ENCODE results near the gene HIPK2. TPM values are rescaled to one million over a fixed set of nuclear protein-coding genes. Genes with fewer than 3 reads are reported as not detected.
A peak's percentile ranks its signal among the peaks of the same experiment; 100 is the strongest.

The HIPK2 gene
- total RNA-seq, 2 experiments from 2014 or later = 6.2 to 7.9 TPM

DNA sequence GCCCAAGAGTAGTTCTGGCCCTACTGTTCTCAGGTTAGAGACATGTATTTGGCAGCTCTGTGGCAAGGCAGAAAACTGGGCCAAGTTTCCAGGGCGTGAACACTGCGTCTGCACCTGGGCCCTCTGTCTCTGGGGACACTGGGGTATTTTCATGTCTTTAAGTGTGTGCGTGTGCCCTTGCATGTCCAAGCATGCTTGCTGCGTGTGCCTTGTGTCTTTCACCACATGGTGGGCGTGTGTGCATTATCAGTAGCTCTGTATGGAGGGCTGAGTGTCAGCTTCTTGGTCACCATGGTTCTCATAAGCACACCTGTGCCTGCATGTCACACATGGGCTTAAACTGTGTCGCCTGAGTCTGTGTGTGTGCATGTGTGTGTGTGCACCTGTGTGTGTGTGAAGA lies 69.3 kb downstream of the HIPK2 start:
- TF ChIP-seq, protein P1, sequence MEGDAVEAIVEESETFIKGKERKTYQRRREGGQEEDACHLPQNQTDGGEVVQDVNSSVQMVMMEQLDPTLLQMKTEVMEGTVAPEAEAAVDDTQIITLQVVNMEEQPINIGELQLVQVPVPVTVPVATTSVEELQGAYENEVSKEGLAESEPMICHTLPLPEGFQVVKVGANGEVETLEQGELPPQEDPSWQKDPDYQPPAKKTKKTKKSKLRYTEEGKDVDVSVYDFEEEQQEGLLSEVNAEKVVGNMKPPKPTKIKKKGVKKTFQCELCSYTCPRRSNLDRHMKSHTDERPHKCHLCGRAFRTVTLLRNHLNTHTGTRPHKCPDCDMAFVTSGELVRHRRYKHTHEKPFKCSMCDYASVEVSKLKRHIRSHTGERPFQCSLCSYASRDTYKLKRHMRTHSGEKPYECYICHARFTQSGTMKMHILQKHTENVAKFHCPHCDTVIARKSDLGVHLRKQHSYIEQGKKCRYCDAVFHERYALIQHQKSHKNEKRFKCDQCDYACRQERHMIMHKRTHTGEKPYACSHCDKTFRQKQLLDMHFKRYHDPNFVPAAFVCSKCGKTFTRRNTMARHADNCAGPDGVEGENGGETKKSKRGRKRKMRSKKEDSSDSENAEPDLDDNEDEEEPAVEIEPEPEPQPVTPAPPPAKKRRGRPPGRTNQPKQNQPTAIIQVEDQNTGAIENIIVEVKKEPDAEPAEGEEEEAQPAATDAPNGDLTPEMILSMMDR (conservative IDR thresholded peaks at IDR 0.05; ENCODE audit: low read length) = no peak
- no peak for TF ChIP-seq EZH2phosphoT487 (IDR thresholded peaks at IDR 0.05; ENCODE audit: borderline replicate concordance, low read depth, low read length)
- intact Hi-C loops (cut with micrococcal nuclease; ENCODE audit: unreplicated experiment) = no loop called here
- H3K27ac ChIP-seq (ENCODE audit: low read depth, low read length, poor library complexity, severe bottlenecking) = no peak overlapping the region
- no peaks in the 10 kb centered on the region for H4K20me1 ChIP-seq (ENCODE audit: insufficient read depth, low read length)
- peak; percentile 70 for DNase-seq (ENCODE audit: low spot score)
- no peaks in the 10 kb centered on the region for H3K9me3 ChIP-seq (ENCODE audit: low read length)
- H3K4me1 ChIP-seq (ENCODE audit: insufficient read depth, low read length, poor library complexity, severe bottlenecking) = peaks cover 11% of the 10 kb centered on the region
- H3K79me2 ChIP-seq (ENCODE audit: insufficient read depth, low read depth, low read length) = no peaks in the 10 kb centered on the region
- POLR2A ChIA-PET = interaction anchor here (0.7 to 0.8 kb wide), 2 partner anchors 30 to 35 kb away, joined by 3 to 4 read pairs; no protein-coding TSS in a partner anchor
- H2AFZ ChIP-seq (ENCODE audit: low read length) = no peak overlapping the region
- BruUV-seq (replicated peaks) = no TSS peak
- H3K9me2 ChIP-seq (ENCODE audit: insufficient read depth, low read length) = no peaks in the 10 kb centered on the region
- H3K4me3 ChIP-seq (ENCODE audit: low read depth, low read length, poor library complexity, severe bottlenecking) = no peak overlapping the region
- H3K36me3 ChIP-seq (ENCODE audit: insufficient read depth, low read length) = no peaks in the 10 kb centered on the region
- H3K4me2 ChIP-seq (ENCODE audit: low read length) = peak overlapping the region; percentile 10
- CTCF ChIA-PET (ENCODE audit: unreplicated experiment) = no interaction called here

DNA sequence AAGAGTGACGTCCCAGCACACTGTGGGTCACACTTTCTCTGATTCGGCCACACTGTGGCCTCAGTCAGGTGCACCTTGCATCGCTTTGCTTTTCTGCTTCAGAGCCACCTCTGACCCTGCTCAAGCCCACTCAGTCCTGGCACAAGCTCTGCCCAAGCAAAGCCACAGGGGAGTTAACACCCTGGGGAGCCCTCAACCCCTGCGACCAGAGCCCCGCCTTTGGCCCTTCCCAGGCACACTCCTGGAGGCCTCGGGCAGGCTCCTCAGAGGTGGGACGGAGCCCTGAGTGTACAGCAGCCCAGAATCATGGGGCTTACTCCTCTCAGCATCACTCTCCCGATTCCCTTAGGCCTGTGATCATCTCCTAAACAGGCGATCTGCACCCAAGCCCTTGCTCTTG lies 71.0 kb downstream of the HIPK2 start:
- ChIA-PET CTCF (ENCODE audit: unreplicated experiment) (no interaction called here), POLR2A (no interaction called here)
- H4K20me1 ChIP-seq (ENCODE audit: insufficient read depth, low read length) = no peaks in the 10 kb centered on the region
- intact Hi-C loops (cut with micrococcal nuclease; ENCODE audit: unreplicated experiment) = no loop called here
- H3K9me3 ChIP-seq (ENCODE audit: low read length) = no peaks in the 10 kb centered on the region
- no peaks in the 10 kb centered on the region for H3K36me3 ChIP-seq (ENCODE audit: insufficient read depth, low read length)
- BruUV-seq (replicated peaks) = no TSS peak
- no peak overlapping the region for H3K4me3 ChIP-seq (ENCODE audit: low read depth, low read length, poor library complexity, severe bottlenecking)
- H3K4me1 ChIP-seq (ENCODE audit: insufficient read depth, low read length, poor library complexity, severe bottlenecking) = peaks cover 11% of the 10 kb centered on the region
- no peaks in the 10 kb centered on the region for H3K79me2 ChIP-seq (ENCODE audit: insufficient read depth, low read depth, low read length)
- DNase-seq (ENCODE audit: low spot score) = no peak
- no peak overlapping the region for H2AFZ ChIP-seq (ENCODE audit: low read length)
- no peak overlapping the region for H3K4me2 ChIP-seq (ENCODE audit: low read length)
- TF ChIP-seq, protein P1 (conservative IDR thresholded peaks at IDR 0.05; ENCODE audit: low read length) = no peak
- TF ChIP-seq EZH2phosphoT487 (IDR thresholded peaks at IDR 0.05; ENCODE audit: borderline replicate concordance, low read depth, low read length) = no peak
- no peak overlapping the region for H3K27ac ChIP-seq (ENCODE audit: low read depth, low read length, poor library complexity, severe bottlenecking)
- H3K9me2 ChIP-seq (ENCODE audit: insufficient read depth, low read length) = no peaks in the 10 kb centered on the region

DNA sequence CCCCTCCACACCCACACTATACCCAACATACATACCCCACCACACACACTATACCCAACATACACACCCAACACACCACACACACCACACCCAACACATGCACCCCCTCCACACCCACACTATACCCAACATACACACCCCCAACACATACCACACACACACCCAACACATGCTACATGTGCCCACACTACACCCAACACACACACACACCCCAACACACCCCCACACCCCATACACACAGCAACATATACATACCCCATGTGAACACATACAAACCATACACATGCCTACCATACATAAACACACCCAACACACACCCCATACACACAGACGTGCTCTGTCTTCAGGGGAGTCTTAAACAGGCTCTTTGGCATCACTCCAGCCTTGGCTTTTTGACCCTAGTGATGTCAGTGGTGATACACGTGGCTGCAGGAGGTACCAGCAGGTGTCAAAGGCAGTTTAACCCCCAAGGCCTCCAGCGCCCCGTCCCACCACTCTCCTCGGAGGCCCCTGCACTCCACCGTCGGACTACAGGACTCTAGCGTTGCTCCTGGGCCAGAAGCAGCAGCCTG lies 73.4 kb downstream of the HIPK2 start:
- DNase-seq (ENCODE audit: low spot score) = no peak
- Histone ChIP-seq H3K9me3 (ENCODE audit: low read length) (no peaks in the 10 kb centered on the region), H3K4me3 (ENCODE audit: low read depth, low read length, poor library complexity, severe bottlenecking) (no peak overlapping the region), H4K20me1 (ENCODE audit: insufficient read depth, low read length) (no peaks in the 10 kb centered on the region), H3K36me3 (ENCODE audit: insufficient read depth, low read length) (no peaks in the 10 kb centered on the region), H2AFZ (ENCODE audit: low read length) (no peak overlapping the region), H3K4me2 (ENCODE audit: low read length) (no peak overlapping the region), H3K9me2 (ENCODE audit: insufficient read depth, low read length) (no peaks in the 10 kb centered on the region), H3K27ac (ENCODE audit: low read depth, low read length, poor library complexity, severe bottlenecking) (no peak overlapping the region), H3K4me1 (ENCODE audit: insufficient read depth, low read length, poor library complexity, severe bottlenecking) (peaks cover 13% of the 10 kb centered on the region), H3K79me2 (ENCODE audit: insufficient read depth, low read depth, low read length) (no peaks in the 10 kb centered on the region)
- CTCF ChIA-PET (ENCODE audit: unreplicated experiment) = no interaction called here
- intact Hi-C loops (cut with micrococcal nuclease; ENCODE audit: unreplicated experiment) = no loop called here
- TF ChIP-seq, protein P1 (conservative IDR thresholded peaks at IDR 0.05; ENCODE audit: low read length) = no peak
- no peak for TF ChIP-seq EZH2phosphoT487 (IDR thresholded peaks at IDR 0.05; ENCODE audit: borderline replicate concordance, low read depth, low read length)
- POLR2A ChIA-PET = interaction anchor here (0.6 kb wide), 1 partner anchor 87 kb away, joined by 3 read pairs; no protein-coding TSS in a partner anchor
- BruUV-seq (replicated peaks) = no TSS peak
